Tongue (tissue), 2 donors: ENCODE measurements around the gene VPS13D. TPM values are rescaled to one million over a fixed set of nuclear protein-coding genes. Genes with fewer than 3 reads are reported as not detected.
A peak's percentile ranks its signal among the peaks of the same experiment; 100 is the strongest.

Experiments
- DNase-seq: peaks from one replicate; pipeline ENCODE4 v3.0.0-alpha.2; 2015
- total RNA-seq: library from RNA; depleted of rRNA; stranded (reverse); fragments of >200 nt; gene quantifications from one replicate; pipeline ENCODE4 v1.2.3, GENCODE V29; 2014

Gene VPS13D
- total RNA-seq, 1 donor from 2014 or later = 74.1 TPM

DNA sequence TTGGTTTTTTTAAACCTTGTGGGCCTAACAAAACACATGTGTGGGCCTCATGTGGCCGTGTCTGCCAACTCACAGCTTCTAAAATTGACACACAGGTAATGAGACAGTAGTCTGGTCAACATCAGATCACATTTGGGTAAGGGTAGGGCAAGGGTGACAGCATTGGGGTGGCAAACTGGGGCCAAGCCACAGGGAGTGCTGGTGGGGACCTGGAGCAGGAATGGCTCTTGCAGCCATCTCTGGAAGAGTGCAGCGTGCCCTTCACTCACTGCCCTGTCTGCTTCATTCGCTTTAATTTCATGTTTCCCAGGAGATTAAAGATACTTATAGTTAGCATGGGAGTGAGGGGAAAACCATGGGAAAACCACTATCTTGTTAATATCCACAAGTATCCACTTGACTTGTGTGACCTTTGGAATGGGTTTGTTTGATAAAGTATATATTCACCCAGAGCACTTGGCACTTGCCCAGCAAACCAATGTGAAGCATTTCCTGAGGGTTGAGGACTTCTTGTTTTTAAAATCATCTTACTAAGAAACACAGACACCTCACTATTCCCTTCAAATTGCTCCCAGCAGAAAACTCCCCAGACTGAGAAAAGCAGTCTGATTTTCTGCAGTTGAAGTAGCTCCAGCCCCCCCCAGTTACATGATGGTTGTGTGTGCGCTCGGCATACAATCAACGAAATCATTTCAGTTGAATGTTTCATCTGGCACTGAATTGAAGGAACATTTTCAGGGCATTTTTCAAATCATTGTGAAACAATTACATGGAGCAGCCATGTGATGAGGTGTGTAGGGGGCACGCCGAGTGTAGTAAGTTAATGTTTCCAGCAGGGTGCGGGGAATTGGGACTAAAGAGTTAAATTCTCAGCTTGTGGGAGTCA is 175.7 kb downstream of the VPS13D start:
- peak; percentile 48 for DNase-seq

- DNase-seq = no peak
Measured at GRCh38 chr1:12406211-12407021, 176.6 kb downstream of the VPS13D start.

- peak; percentile 58 for DNase-seq
Measured at GRCh38 chr1:12407050-12407961, 177.5 kb downstream of the VPS13D start.

- no peak for DNase-seq
Measured at GRCh38 chr1:12407962-12408454, 178.2 kb downstream of the VPS13D start.

GRCh38 chr1:12408662-12409061 is 178.8 kb downstream of the VPS13D start:
- DNase-seq = no peak

- DNase-seq = no peak
Measured at GRCh38 chr1:12409681-12410080, 179.9 kb downstream of the VPS13D start.

GRCh38 chr1:12410351-12410750 is 180.5 kb downstream of the VPS13D start:
- DNase-seq = no peak

GRCh38 chr1:12411098-12411497 is 181.3 kb downstream of the VPS13D start:
- DNase-seq = no peak

- no peak for DNase-seq
Measured at GRCh38 chr1:12411747-12412146, 181.9 kb downstream of the VPS13D start.

DNA sequence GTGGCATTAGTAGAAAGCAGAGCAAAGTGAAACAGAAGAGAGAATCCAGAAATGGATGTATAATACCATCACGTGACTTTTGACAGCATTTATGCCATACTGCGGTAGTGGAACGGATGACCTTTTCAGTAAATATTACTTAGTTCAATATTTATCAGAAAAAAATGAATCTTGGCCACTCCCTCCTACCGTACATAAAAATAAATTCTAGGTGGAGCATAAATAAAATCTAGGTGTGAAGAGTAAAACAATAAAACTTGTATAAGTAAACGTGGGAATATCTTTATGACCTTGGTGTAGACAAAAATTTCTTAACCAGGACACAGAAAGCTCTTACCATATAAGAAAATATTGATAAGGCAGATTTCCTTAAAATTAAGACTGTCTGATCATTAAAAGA is 182.6 kb downstream of the VPS13D start:
- no peak for DNase-seq

- no peak for DNase-seq
Measured at GRCh38 chr1:12413664-12414410, 184.0 kb downstream of the VPS13D start.

DNA sequence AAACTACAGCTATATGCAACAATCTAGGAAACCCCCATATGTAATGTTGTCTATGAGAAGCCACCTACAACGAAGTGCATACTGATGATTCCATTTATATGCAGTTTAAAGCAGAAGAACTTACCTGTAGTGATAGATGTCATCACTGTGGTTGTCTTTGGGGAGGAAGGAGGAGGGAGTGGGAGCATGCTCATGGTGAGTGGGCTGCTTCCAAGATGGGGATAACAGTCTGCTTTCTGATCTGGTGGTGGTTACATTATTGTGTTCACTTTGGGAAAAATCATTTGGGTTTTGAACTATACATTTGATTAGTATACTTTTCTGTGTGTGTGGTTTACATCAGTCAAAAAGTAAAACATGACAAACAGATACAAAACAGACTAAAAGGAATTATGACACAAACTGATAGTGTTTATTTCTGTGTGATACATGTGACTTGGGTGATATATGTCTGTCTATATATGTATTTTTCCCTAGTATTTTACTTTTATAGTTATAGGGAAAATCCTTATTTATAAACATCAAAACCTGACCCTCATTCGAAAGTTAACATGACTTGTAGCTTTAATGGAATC is 184.7 kb downstream of the VPS13D start:
- DNase-seq = no peak

- no peak for DNase-seq
Measured at GRCh38 chr1:12415038-12415466, 185.2 kb downstream of the VPS13D start.

GRCh38 chr1:12416101-12416500 is 186.3 kb downstream of the VPS13D start:
- DNase-seq = no peak

GRCh38 chr1:12416744-12417143 is 186.9 kb downstream of the VPS13D start:
- no peak for DNase-seq

DNA sequence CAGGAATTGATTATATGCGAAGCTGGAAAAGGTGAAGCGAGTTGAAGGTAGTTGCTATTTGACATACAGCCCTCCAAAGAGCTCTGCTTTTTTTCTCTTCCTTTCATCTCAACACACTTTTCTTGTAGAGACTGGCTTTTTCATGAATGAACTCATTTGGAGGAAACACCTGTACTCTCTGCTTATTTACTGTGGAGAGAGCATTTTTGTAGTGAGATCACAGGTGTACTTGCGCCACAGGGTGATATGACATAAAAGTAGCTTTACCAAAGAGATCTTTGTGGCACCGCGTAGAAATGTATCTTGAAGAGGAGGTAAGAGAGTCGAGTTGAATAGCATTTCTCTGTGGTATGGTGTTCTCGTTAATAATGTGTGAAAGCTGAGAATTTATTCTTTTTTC is 187.6 kb downstream of the VPS13D start:
- no peak for DNase-seq

DNA sequence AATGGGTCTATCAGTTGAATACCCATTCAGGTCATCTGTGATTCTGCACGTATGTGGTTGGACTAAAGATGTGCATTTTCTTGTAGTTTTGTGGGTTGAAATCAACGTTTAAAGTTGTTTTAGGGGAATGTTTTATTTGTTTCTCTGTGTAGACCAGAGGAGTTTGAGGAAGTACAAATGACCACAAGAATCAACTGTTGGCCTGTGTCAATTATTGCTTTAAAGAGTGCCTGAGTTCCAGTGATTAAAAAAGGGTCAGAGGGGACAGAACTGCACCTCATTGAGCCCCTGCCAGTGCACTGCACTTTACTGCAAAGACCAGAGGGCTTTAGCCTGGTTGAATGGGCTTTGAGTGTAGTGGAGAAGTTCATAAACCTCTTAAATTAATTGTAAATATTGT is 190.3 kb downstream of the VPS13D start:
- DNase-seq = no peak

DNA sequence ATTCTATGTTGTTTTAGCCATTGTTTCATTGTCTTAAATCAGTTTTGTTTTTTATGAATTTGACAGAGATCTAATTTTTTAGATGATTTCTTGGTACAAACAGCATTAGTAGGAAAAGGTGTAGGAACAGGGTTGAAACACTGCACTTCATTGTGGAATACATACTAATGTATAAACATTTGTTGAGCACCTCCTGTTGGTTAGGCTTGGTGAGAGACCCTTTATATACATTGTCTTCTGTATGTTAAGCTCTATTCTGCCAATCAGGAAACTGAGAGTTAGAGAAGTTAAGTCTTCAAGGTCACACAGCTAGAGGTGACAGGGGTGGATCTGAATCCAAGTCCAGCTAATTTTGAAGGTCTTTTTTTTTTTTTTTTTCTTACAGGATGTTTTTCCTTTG is 192.7 kb downstream of the VPS13D start:
- DNase-seq = no peak

GRCh38 chr1:12424087-12424529 is 194.3 kb downstream of the VPS13D start:
- peak; percentile 35 for DNase-seq

- DNase-seq = no peak
Measured at GRCh38 chr1:12424793-12425192, 195.0 kb downstream of the VPS13D start.

DNA sequence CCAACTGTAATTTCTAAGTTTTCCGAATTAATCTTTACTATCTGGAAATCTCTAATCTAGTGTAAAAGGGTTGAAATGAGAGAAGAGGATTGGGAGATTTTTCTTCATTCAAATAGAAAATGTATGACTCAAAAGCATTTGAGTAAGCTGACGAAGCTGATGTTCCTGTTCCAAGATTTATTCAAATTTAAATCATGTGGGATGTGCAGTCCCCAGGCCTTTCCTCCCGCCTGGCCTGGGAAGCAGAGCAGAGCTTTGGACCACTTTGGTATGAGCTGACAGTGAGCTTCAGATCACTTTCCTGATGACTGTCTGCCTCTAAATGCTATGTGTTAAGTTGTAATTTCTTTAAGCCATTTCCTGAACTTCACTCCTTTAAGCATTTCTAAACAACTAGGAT is 196.2 kb downstream of the VPS13D start:
- no peak for DNase-seq
